GM13977 (cell line): ENCODE results near the gene ADAMTS6.
"Not testable (repeated sequence)": the region's sequence is repeated elsewhere in the genome, so short reads cannot be mapped to it uniquely, and the experiment has no call there.

ENCODE experiments used
- DNase-seq: peaks from one replicate; pipeline ENCODE4 v3.0.0; 2012; ENCODE audit warnings: low spot score
- CTCF ChIP-seq: IDR thresholded peaks from 2 replicates; pipeline ENCODE4 v1.5.1; 2012; ENCODE audit warnings: mild to moderate bottlenecking, control low read depth; ENCODE audit not compliant: insufficient read depth; ENCODE audit errors: extremely low read depth, missing control alignments
- in situ Hi-C: fragments of 300-500 bp; cut with MboI; formaldehyde crosslinking; loops from one replicate; pipeline ENCODE4 v1.12.0; 2022; ENCODE audit warnings: low sequenced_read_pairs, low pct_unique_long_range_greater_than_20kb, mixed read lengths, inconsistent platforms; ENCODE audit not compliant: unreplicated experiment

ADAMTS6 gene

GRCh38 chr5:65390208-65390607 lies 91.5 kb downstream of the ADAMTS6 start:
- no peak for DNase-seq
- in situ Hi-C loops, result no loop called here
- no peak for TF ChIP-seq CTCF

- in situ Hi-C loops, result no loop called here
- TF ChIP-seq CTCF, result no peak
- no peak for DNase-seq
Observed at GRCh38 chr5:65383859-65384258, 97.9 kb downstream of the ADAMTS6 start.

- no peak for DNase-seq
- TF ChIP-seq CTCF, result no peak
- in situ Hi-C loops, result no loop called here
Observed at GRCh38 chr5:65382582-65382981, 99.1 kb downstream of the ADAMTS6 start.

GRCh38 chr5:65370505-65370904 lies 111.2 kb downstream of the ADAMTS6 start:
- DNase-seq, in situ Hi-C loops: not testable (repeated sequence)

- no peak for TF ChIP-seq CTCF
- in situ Hi-C loops, result no loop called here
Observed at GRCh38 chr5:65366655-65367054, 115.1 kb downstream of the ADAMTS6 start.

GRCh38 chr5:65364907-65365306 lies 116.8 kb downstream of the ADAMTS6 start:
- no peak for DNase-seq
- in situ Hi-C loops, result no loop called here

More at GRCh38 chr5:65366655-65367054, 115.1 kb downstream of the ADAMTS6 start:
- no peak for DNase-seq

GRCh38 chr5:65363499-65363898 lies 118.2 kb downstream of the ADAMTS6 start:
- DNase-seq, result no peak
- no peak for TF ChIP-seq CTCF
- in situ Hi-C loops, result no loop called here

More at GRCh38 chr5:65364907-65365306, 116.8 kb downstream of the ADAMTS6 start:
- TF ChIP-seq CTCF, result no peak
